Osteoblast (primary cell): ENCODE measurements around the gene TMEM175. TPM values are rescaled to one million over a fixed set of nuclear protein-coding genes. Genes with fewer than 3 reads are reported as not detected.
"Not testable (repeated sequence)": the region's sequence is repeated elsewhere in the genome, so short reads cannot be mapped to it uniquely, and the experiment has no call there.

ENCODE experiments used
- DNase-seq: peaks from one replicate; pipeline ENCODE4 v3.0.0; 2011; ENCODE audit warnings: low spot score, mixed read lengths; ENCODE audit not compliant: insufficient read length; ENCODE audit errors: missing footprints
- H2AFZ ChIP-seq: 2 replicates; pipeline ENCODE4 v1.6.0; 2011; ENCODE audit warnings: mild to moderate bottlenecking, low read length
- H3K27ac ChIP-seq: 2 replicates; pipeline ENCODE4 v1.5.1; 2011; ENCODE audit warnings: mild to moderate bottlenecking, low read depth, low read length, moderate library complexity
- H3K27me3 ChIP-seq: 2 replicates; pipeline ENCODE4 v1.6.0; 2012; ENCODE audit warnings: mild to moderate bottlenecking, control low read depth, inconsistent platforms, low read length, moderate library complexity; ENCODE audit not compliant: insufficient read depth
- H3K36me3 ChIP-seq: 2 replicates; pipeline ENCODE4 v1.5.1; 2011; ENCODE audit warnings: mild to moderate bottlenecking, low read length, control low read depth, moderate library complexity; ENCODE audit not compliant: insufficient read depth
- H3K4me1 ChIP-seq: 2 replicates; pipeline ENCODE4 v1.5.1; 2011; ENCODE audit warnings: mild to moderate bottlenecking, low read length, control low read depth, moderate library complexity; ENCODE audit not compliant: insufficient read depth
- H3K4me2 ChIP-seq: 2 replicates; pipeline ENCODE4 v1.6.0; 2011; ENCODE audit warnings: mild to moderate bottlenecking, low read length; ENCODE audit not compliant: insufficient read depth
- H3K4me3 ChIP-seq: fragments of 200-600 bp; sonication (generic); 3 replicates; pipeline ENCODE4 v1.5.1; 2012; ENCODE audit warnings: mild to moderate bottlenecking, low read length, inconsistent platforms; ENCODE audit not compliant: insufficient read depth
- H3K79me2 ChIP-seq: 2 replicates; pipeline ENCODE4 v1.6.0; 2012; ENCODE audit warnings: mild to moderate bottlenecking, low read length, control low read depth, inconsistent platforms; ENCODE audit not compliant: insufficient read depth
- H3K9me3 ChIP-seq: 2 replicates; pipeline ENCODE4 v1.5.1; 2011; ENCODE audit warnings: low read depth, low read length, control low read depth
- H4K20me1 ChIP-seq: 2 replicates; pipeline ENCODE4 v1.6.0; 2012; ENCODE audit warnings: mild to moderate bottlenecking, low read length, control low read depth; ENCODE audit not compliant: insufficient read depth
- total RNA-seq: library from RNA; depleted of rRNA; stranded (reverse); fragments of >200 nt; gene quantifications from 2 replicates; pipeline ENCODE4 v1.2.3, GENCODE V29; 2012
- TF ChIP-seq, protein P1 (sequence below): IDR thresholded peaks from 2 replicates; pipeline ENCODE4 v1.5.1; 2011; ENCODE audit warnings: mild to moderate bottlenecking, low read depth, low read length, moderate library complexity; ENCODE audit errors: extremely low read depth

TMEM175 gene
- total RNA-seq, 1 donor, result 13.8 TPM

DNA sequence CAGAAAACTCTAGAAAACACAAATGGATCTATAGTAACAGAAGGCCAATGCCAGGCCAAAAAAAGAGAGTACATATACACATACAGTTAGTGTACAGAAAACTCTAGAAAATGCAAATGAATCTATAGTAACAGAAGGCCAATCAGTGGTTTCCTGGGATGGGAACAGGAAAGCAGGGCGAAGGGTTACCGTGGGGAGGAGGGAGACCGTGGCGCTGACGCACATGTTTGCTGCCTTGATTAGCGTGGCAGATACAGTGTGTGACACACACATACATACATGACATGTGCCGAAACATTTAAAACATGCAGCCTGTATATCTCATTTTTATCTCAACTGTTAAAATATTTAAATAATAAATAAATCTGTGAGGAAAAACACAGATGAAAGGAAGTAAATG is 14.8 kb upstream of the TMEM175 start:
- Histone ChIP-seq H2AFZ (no peak overlapping the region), H3K79me2 (peaks cover 96% of the 10 kb centered on the region), H3K27me3 (no peaks in the 10 kb centered on the region), H3K9me3 (no peaks in the 10 kb centered on the region), H3K36me3 (peaks cover under 1% of the 10 kb centered on the region), H4K20me1 (peaks cover 57% of the 10 kb centered on the region), H3K4me1 (no peaks in the 10 kb centered on the region), H3K27ac (no peak overlapping the region), H3K4me3 (no peak overlapping the region), H3K4me2 (no peak overlapping the region)
- DNase-seq, result no peak
- TF ChIP-seq, protein P1, sequence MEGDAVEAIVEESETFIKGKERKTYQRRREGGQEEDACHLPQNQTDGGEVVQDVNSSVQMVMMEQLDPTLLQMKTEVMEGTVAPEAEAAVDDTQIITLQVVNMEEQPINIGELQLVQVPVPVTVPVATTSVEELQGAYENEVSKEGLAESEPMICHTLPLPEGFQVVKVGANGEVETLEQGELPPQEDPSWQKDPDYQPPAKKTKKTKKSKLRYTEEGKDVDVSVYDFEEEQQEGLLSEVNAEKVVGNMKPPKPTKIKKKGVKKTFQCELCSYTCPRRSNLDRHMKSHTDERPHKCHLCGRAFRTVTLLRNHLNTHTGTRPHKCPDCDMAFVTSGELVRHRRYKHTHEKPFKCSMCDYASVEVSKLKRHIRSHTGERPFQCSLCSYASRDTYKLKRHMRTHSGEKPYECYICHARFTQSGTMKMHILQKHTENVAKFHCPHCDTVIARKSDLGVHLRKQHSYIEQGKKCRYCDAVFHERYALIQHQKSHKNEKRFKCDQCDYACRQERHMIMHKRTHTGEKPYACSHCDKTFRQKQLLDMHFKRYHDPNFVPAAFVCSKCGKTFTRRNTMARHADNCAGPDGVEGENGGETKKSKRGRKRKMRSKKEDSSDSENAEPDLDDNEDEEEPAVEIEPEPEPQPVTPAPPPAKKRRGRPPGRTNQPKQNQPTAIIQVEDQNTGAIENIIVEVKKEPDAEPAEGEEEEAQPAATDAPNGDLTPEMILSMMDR, result no peak

DNA sequence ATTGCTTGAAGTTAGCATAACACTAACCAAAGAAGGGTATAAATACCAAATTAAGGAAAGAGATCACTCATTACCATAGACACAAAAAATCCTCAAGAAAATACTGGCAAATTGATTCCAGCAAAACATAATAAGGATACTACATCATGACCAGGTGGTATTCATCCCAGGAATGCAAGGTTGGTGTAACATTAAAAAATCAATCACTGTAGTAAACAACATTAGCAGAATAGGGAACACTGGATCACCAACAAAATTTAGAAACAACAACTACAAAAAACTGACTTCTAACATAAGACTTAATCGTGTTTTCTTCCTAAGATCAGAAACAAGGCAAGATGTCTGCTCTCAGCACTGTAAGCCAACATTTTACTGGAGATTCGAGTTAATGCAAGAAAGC is 14.3 kb upstream of the TMEM175 start:
- H3K36me3 ChIP-seq, result peaks cover 5% of the 10 kb centered on the region
- DNase-seq, result no peak
- no peaks in the 10 kb centered on the region for H3K27me3 ChIP-seq
- no peaks in the 10 kb centered on the region for H3K4me1 ChIP-seq
- H3K9me3 ChIP-seq, result no peaks in the 10 kb centered on the region
- no peak overlapping the region for H3K27ac ChIP-seq
- no peak overlapping the region for H2AFZ ChIP-seq
- no peak overlapping the region for H3K4me3 ChIP-seq
- H4K20me1 ChIP-seq, result peaks cover 58% of the 10 kb centered on the region
- TF ChIP-seq, protein P1, result no peak
- H3K79me2 ChIP-seq, result peaks cover 96% of the 10 kb centered on the region
- no peak overlapping the region for H3K4me2 ChIP-seq

DNA sequence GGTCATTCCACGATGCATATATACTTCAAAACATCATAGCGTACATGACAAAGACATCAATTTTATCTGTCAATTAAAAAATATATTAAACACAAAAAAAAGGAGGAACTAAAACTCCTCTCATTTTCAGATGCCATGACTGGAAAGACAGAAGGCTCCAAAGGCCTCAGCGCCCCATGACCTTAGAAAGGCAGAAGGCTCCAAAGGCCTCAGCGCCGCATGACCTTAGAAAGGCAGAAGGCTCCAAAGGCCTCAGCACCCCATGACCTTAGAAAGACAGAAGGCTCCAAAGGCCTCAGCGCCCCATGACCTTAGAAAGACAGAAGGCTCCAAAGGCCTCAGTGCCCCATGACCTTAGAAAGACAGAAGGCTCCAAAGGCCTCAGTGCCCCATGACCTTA is 13.7 kb upstream of the TMEM175 start:
- not testable (repeated sequence) for H3K27me3 ChIP-seq, H3K4me3 ChIP-seq, H3K4me2 ChIP-seq, H3K9me3 ChIP-seq, H3K4me1 ChIP-seq, H2AFZ ChIP-seq, H3K27ac ChIP-seq, DNase-seq, H3K36me3 ChIP-seq
- Histone ChIP-seq H3K79me2 (peaks cover 96% of the 10 kb centered on the region), H4K20me1 (peaks cover 58% of the 10 kb centered on the region)

DNA sequence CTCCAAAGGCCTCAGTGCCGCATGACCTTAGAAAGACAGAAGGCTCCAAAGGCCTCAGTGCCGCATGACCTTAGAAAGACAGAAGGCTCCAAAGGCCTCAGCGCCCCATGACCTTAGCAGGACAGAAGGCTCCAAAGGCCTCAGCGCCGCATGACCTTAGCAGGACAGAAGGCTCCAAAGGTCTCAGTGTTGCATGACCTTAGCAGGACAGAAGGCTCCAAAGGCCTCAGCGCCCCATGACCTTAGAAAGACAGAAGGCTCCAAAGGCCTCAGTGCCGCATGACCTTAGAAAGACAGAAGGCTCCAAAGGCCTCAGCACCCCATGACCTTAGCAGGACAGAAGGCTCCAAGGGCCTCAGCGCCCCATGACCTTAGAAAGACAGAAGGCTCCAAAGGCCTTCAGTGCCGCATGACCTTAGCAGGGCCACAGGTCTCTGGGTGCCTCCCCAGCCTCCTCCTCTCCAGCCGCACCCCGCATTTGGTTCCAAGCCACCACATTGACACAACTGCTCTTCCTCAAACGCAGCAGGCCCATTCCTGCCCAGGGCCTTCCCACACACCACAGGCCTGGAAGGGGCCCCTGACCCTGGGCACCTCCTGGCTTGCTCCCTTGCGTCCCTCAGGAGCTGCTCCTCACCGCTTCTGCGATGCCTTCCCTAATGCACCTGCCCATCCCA is 13.1 kb upstream of the TMEM175 start:
- H3K9me3 ChIP-seq, H3K4me2 ChIP-seq, H3K36me3 ChIP-seq, H3K4me3 ChIP-seq, H2AFZ ChIP-seq, H3K27me3 ChIP-seq, H3K4me1 ChIP-seq, H3K27ac ChIP-seq: not testable (repeated sequence)
- Histone ChIP-seq H3K79me2 (peaks cover 99% of the 10 kb centered on the region), H4K20me1 (peaks cover 61% of the 10 kb centered on the region)
- peak; percentile 58 for DNase-seq

DNA sequence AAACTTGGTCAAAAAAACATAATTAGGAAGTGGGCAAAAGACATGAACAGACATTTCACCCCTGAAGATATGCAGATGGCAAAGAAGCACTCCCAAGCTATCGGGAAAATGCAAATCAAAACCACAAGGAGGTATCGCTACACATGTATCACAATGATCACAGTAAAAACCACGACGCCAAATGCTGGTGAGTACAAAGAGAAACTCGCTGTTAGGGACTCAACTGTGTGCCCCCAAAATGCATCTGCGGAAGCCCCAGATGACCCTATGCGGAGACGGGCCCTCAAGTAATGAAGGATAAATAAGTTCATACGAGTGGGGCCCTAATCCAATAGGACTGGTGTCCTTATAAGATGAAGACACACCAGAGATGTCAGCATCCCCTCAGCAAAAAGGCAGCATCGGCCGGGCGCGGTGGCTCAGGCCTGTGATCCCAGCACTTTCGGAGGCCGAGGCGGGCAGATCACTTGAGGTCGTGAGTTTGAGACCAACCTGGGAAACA is 10.4 kb upstream of the TMEM175 start:
- Histone ChIP-seq H3K4me2 (no peak overlapping the region), H3K4me3 (no peak overlapping the region), H3K36me3 (peaks cover 9% of the 10 kb centered on the region), H3K27me3 (no peaks in the 10 kb centered on the region), H4K20me1 (peaks cover 70% of the 10 kb centered on the region), H2AFZ (no peak overlapping the region), H3K9me3 (no peaks in the 10 kb centered on the region), H3K79me2 (peaks cover 96% of the 10 kb centered on the region), H3K4me1 (no peaks in the 10 kb centered on the region), H3K27ac (no peak overlapping the region)
- TF ChIP-seq, protein P1, result no peak
- peak; percentile 34 for DNase-seq
